HEK293 (cell line): Measurements from ENCODE around the gene BCL2.

Source experiments
- CTCF ChIA-PET: fragments of 350-600 bp; formaldehyde crosslinking; extraction: SDS; loops from one replicate; lab custom pipeline; 2021; ENCODE audit warnings: antibody characterized with exemption; lab: Yijun Ruan, JAX
- POLR2A ChIA-PET: fragments of 300-600 bp; formaldehyde crosslinking; extraction: SDS; loops from one replicate; lab custom pipeline; 2020; ENCODE audit warnings: antibody characterized with exemption, inconsistent platforms; lab: Yijun Ruan, JAX
- H3K27ac ChIP-seq: fragments of 200-500 bp; sonication (Bioruptor generic); 2 replicates; pipeline ENCODE4 v1.5.1; 2014; ENCODE audit warnings: low read depth, low read length, control low read depth, inconsistent platforms; ENCODE audit errors: extremely low read depth
- H3K36me3 ChIP-seq, 2 experiments: fragments of 200-500 bp in 1 of 2; sonication (Bioruptor generic) in 1 of 2; 1 replicate in 1 of 2; 2 replicates in 1 of 2; pipeline ENCODE4 v1.5.1; 2014 to 2017; ENCODE audit warnings: inconsistent platforms in 2 of 2, low read length in 2 of 2; ENCODE audit not compliant: control insufficient read depth in 2 of 2, insufficient read depth in 1 of 2
- H3K4me1 ChIP-seq: fragments of 200-500 bp; sonication (Bioruptor generic); 2 replicates; pipeline ENCODE4 v1.5.1; 2014; ENCODE audit warnings: mild to moderate bottlenecking, low read length, inconsistent platforms; ENCODE audit not compliant: control insufficient read depth, insufficient read depth
- H3K4me3 ChIP-seq: 2 replicates; pipeline ENCODE4 v1.5.1; 2011; ENCODE audit warnings: low read depth, mild to moderate bottlenecking, control low read depth, low read length, moderate library complexity
- H3K9me3 ChIP-seq: fragments of 200-500 bp; sonication (Bioruptor generic); 2 replicates; pipeline ENCODE4 v1.5.1; 2014; ENCODE audit warnings: low read depth, low read length, inconsistent platforms; ENCODE audit not compliant: control insufficient read depth, insufficient read depth
- EGR2 ChIP-seq: fragments of 450-650 bp; formaldehyde crosslinking; IDR thresholded peaks from 2 replicates; pipeline ENCODE4 v1.5.1; 2016; ENCODE audit warnings: low read depth, missing biosample characterization, missing genetic modification characterization
- GLIS2 ChIP-seq: fragments of 450-650 bp; formaldehyde crosslinking; IDR thresholded peaks from 2 replicates; pipeline ENCODE4 v1.5.1; 2016; ENCODE audit warnings: missing biosample characterization, missing genetic modification characterization
- YY2 ChIP-seq: fragments of 450-650 bp; formaldehyde crosslinking; IDR thresholded peaks from 2 replicates; pipeline ENCODE4 v1.5.1; 2016; ENCODE audit warnings: missing biosample characterization, missing genetic modification characterization
- ZNF140 ChIP-seq: fragments of 450-650 bp; formaldehyde crosslinking; IDR thresholded peaks from 2 replicates; pipeline ENCODE4 v1.5.1; 2016; ENCODE audit warnings: missing biosample characterization, missing genetic modification characterization
- ZNF174 ChIP-seq: fragments of 450-650 bp; formaldehyde crosslinking; IDR thresholded peaks from 2 replicates; pipeline ENCODE4 v1.5.0; 2017; ENCODE audit warnings: missing biosample characterization, mild to moderate bottlenecking, missing genetic modification characterization
- ZNF24 ChIP-seq: fragments of 450-650 bp; formaldehyde crosslinking; IDR thresholded peaks from 2 replicates; pipeline ENCODE4 v1.5.1; 2016; ENCODE audit warnings: missing biosample characterization, missing genetic modification characterization
- ZNF335 ChIP-seq: fragments of 450-650 bp; formaldehyde crosslinking; conservative IDR thresholded peaks from 2 replicates; pipeline ENCODE4 v1.5.1; 2016; ENCODE audit warnings: missing biosample characterization, missing genetic modification characterization
- ZNF398 ChIP-seq: fragments of 450-650 bp; formaldehyde crosslinking; IDR thresholded peaks from 2 replicates; pipeline ENCODE4 v1.5.1; 2017; ENCODE audit warnings: missing biosample characterization, missing genetic modification characterization
- ZNF560 ChIP-seq: fragments of 450-650 bp; formaldehyde crosslinking; IDR thresholded peaks from 2 replicates; pipeline ENCODE4 v1.5.1; 2017; ENCODE audit warnings: missing biosample characterization, missing genetic modification characterization, borderline replicate concordance
- ZNF561 ChIP-seq: fragments of 450-650 bp; IDR thresholded peaks from 2 replicates; pipeline ENCODE4 v1.5.1; 2018; ENCODE audit warnings: missing biosample characterization, missing genetic modification characterization, borderline replicate concordance
- ZNF585B ChIP-seq: fragments of 450-650 bp; formaldehyde crosslinking; IDR thresholded peaks from 2 replicates; pipeline ENCODE4 v1.5.1; 2016; ENCODE audit warnings: missing biosample characterization, missing genetic modification characterization
- ZNF629 ChIP-seq: fragments of 450-650 bp; formaldehyde crosslinking; IDR thresholded peaks from 2 replicates; pipeline ENCODE4 v1.5.1; 2017; ENCODE audit warnings: missing biosample characterization, missing genetic modification characterization
- ZNF658 ChIP-seq: fragments of 450-650 bp; formaldehyde crosslinking; IDR thresholded peaks from 2 replicates; pipeline ENCODE4; 2016; ENCODE audit warnings: missing biosample characterization, missing genetic modification characterization
- ZNF707 ChIP-seq: fragments of 450-650 bp; formaldehyde crosslinking; IDR thresholded peaks from 2 replicates; pipeline ENCODE4 v1.5.1; 2016; ENCODE audit warnings: missing biosample characterization, missing genetic modification characterization
- ZNF747 ChIP-seq: fragments of 450-650 bp; formaldehyde crosslinking; IDR thresholded peaks from 2 replicates; pipeline ENCODE4 v1.5.1; 2016; ENCODE audit warnings: missing biosample characterization, missing genetic modification characterization
- ZNF843 ChIP-seq: fragments of 450-650 bp; formaldehyde crosslinking; IDR thresholded peaks from 2 replicates; pipeline ENCODE4 v1.5.1; 2016; ENCODE audit warnings: missing biosample characterization, missing genetic modification characterization
- TF ChIP-seq, protein P1 (sequence below): fragments of 450-650 bp; formaldehyde crosslinking; conservative IDR thresholded peaks from 2 replicates; pipeline ENCODE4 v1.5.1; 2016; ENCODE audit warnings: low read depth, missing biosample characterization, missing genetic modification characterization
- TF ChIP-seq, protein P2 (sequence below): fragments of 450-650 bp; formaldehyde crosslinking; IDR thresholded peaks from 2 replicates; pipeline ENCODE4 v1.5.1; 2016; ENCODE audit warnings: missing biosample characterization, missing genetic modification characterization
- TF ChIP-seq, protein P3 (sequence below): fragments of 450-650 bp; formaldehyde crosslinking; IDR thresholded peaks from 2 replicates; pipeline ENCODE4 v1.5.1; 2017; ENCODE audit warnings: missing biosample characterization, missing genetic modification characterization

BCL2 gene

DNA sequence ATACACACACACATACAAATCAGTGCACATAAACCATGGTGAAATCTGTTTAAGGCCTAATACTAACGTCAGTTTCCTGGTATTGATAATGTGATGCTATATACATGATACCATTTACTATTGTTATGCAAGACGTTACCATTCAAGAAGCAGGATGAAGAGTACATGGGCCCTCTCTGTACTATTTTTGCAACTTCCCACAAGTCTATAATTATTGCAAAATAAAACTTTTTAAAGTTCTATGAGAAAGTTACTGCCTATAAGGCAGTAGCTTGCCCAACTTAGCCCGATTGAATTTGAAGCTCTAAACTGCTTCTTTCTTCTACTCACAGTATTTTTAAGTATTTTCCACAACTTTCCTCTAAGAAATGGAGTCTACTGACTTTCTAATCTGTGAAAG is 74.0 kb downstream of the BCL2 start (continued):
- TF ChIP-seq ZNF335, result no peak

GRCh38 chr18:63244607-63245006 is 75.0 kb downstream of the BCL2 start:
- no peak for TF ChIP-seq ZNF24 (tag by site-specific recombination)
- TF ChIP-seq ZNF658 (tag by site-specific recombination), result no peak
- TF ChIP-seq, protein P1, sequence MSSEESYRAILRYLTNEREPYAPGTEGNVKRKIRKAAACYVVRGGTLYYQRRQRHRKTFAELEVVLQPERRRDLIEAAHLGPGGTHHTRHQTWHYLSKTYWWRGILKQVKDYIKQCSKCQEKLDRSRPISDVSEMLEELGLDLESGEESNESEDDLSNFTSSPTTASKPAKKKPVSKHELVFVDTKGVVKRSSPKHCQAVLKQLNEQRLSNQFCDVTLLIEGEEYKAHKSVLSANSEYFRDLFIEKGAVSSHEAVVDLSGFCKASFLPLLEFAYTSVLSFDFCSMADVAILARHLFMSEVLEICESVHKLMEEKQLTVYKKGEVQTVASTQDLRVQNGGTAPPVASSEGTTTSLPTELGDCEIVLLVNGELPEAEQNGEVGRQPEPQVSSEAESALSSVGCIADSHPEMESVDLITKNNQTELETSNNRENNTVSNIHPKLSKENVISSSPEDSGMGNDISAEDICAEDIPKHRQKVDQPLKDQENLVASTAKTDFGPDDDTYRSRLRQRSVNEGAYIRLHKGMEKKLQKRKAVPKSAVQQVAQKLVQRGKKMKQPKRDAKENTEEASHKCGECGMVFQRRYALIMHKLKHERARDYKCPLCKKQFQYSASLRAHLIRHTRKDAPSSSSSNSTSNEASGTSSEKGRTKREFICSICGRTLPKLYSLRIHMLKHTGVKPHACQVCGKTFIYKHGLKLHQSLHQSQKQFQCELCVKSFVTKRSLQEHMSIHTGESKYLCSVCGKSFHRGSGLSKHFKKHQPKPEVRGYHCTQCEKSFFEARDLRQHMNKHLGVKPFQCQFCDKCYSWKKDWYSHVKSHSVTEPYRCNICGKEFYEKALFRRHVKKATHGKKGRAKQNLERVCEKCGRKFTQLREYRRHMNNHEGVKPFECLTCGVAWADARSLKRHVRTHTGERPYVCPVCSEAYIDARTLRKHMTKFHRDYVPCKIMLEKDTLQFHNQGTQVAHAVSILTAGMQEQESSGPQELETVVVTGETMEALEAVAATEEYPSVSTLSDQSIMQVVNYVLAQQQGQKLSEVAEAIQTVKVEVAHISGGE (tag by site-specific recombination), result no peak
- TF ChIP-seq ZNF398 (tag by site-specific recombination), result no peak
- no peak for TF ChIP-seq EGR2 (tag by site-specific recombination)
- no peak for TF ChIP-seq ZNF747
- no peak for TF ChIP-seq ZNF140 (tag by site-specific recombination)
- TF ChIP-seq ZNF561, result no peak
- no peak for TF ChIP-seq GLIS2 (tag by site-specific recombination)
- TF ChIP-seq ZNF560 (tag by site-specific recombination), result no peak
- TF ChIP-seq ZNF707 (tag by site-specific recombination), result no peak
- no peak for TF ChIP-seq ZNF843
- TF ChIP-seq YY2 (tag by site-specific recombination), result no peak
- TF ChIP-seq, protein P2, sequence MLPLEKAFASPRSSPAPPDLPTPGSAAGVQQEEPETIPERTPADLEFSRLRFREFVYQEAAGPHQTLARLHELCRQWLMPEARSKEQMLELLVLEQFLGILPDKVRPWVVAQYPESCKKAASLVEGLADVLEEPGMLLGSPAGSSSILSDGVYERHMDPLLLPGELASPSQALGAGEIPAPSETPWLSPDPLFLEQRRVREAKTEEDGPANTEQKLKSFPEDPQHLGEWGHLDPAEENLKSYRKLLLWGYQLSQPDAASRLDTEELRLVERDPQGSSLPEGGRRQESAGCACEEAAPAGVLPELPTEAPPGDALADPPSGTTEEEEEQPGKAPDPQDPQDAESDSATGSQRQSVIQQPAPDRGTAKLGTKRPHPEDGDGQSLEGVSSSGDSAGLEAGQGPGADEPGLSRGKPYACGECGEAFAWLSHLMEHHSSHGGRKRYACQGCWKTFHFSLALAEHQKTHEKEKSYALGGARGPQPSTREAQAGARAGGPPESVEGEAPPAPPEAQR, result no peak
- TF ChIP-seq, protein P3, sequence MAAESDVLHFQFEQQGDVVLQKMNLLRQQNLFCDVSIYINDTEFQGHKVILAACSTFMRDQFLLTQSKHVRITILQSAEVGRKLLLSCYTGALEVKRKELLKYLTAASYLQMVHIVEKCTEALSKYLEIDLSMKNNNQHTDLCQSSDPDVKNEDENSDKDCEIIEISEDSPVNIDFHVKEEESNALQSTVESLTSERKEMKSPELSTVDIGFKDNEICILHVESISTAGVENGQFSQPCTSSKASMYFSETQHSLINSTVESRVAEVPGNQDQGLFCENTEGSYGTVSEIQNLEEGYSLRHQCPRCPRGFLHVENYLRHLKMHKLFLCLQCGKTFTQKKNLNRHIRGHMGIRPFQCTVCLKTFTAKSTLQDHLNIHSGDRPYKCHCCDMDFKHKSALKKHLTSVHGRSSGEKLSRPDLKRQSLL (tag by site-specific recombination), result no peak
- no peak for TF ChIP-seq ZNF585B (tag by site-specific recombination)
- TF ChIP-seq, all 188 proteins: peak for 0
- ChIA-PET POLR2A (no interaction called here), CTCF (interaction anchor here (0.6 kb wide), 1 partner anchor 29 kb away, joined by 4 read pairs; no protein-coding TSS in a partner anchor)
- Histone ChIP-seq H3K4me3 (no peak overlapping the region), H3K27ac (no peak overlapping the region), H3K4me1 (no peaks in the 10 kb centered on the region), H3K36me3 (no peaks in the 10 kb centered on the region), H3K9me3 (no peaks in the 10 kb centered on the region)

GRCh38 chr18:63241760-63242159 is 77.8 kb downstream of the BCL2 start:
- TF ChIP-seq ZNF174 (no peak), ZNF629 (tag by site-specific recombination) (no peak)
- Histone ChIP-seq H3K27ac (no peak overlapping the region), H3K4me1 (peaks cover 12% of the 10 kb centered on the region), H3K4me3 (no peak overlapping the region), H3K36me3 (no peaks in the 10 kb centered on the region), H3K9me3 (no peaks in the 10 kb centered on the region)
- CTCF ChIA-PET, result no interaction called here
- POLR2A ChIA-PET, result no interaction called here
